Measurements from ENCODE around the gene ATP2C1. TPM values are rescaled to one million over a fixed set of nuclear protein-coding genes. Genes with fewer than 3 reads are reported as not detected.
A peak's percentile ranks its signal among the peaks of the same experiment; 100 is the strongest.

ATP2C1 gene
- total RNA-seq, 6 experiments from 2014 or later = 101 to 124 (median 112) TPM

GRCh38 chr3:130905551-130905950, 11.7 kb downstream of the ATP2C1 start:
- no peaks in the 10 kb centered on the region for H3K9me3 Mint-ChIP-seq
- H3K4me1 Mint-ChIP-seq (ENCODE audit: low read depth) = peaks cover 75% of the 10 kb centered on the region

DNA sequence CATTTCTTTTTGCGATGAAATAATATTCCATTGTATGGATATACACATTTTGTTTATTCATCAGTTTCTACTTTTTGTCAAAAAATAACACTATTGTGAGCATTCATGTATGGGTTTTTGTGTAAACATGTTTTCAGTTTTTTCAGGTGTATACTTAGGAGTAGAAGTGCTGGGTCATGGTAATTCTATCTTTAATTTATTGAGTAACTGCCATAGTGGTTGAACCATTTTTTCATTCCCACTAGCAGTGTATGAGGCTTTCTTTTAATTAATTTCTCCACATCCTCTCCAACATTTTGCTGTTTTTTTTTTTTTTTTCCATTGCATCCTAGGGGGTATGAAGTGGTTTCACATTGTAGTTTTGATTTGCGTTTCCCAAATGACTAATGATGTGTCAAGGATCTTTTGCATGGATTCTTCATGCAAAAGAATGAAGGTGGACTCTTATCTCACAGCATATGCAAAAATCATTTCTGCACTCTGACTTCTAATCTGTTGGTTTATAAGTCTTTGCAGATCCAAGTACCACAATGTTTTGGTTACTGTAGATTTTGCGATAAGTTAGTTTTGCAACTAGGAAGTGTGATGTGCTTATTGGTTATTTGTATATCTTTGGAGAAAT, 12.6 kb downstream of the ATP2C1 start:
- Mint-ChIP-seq H3K27ac (peak overlapping the region; percentile 82), H3K9me3 (0 out of 2 replicates have a peak, but pooled peaks cover 2% of the 10 kb centered on the region), H3K4me1 (ENCODE audit: low read depth) (peaks cover 66% of the 10 kb centered on the region), H3K36me3 (ENCODE audit: low read depth) (peaks cover 3% of the 10 kb centered on the region; the same call in 1 of the 2 replicates), H3K27me3 (ENCODE audit: insufficient read depth) (no peaks in the 10 kb centered on the region), H3K4me3 (peak overlapping the region; percentile 41)
- TF ChIP-seq, protein P1, sequence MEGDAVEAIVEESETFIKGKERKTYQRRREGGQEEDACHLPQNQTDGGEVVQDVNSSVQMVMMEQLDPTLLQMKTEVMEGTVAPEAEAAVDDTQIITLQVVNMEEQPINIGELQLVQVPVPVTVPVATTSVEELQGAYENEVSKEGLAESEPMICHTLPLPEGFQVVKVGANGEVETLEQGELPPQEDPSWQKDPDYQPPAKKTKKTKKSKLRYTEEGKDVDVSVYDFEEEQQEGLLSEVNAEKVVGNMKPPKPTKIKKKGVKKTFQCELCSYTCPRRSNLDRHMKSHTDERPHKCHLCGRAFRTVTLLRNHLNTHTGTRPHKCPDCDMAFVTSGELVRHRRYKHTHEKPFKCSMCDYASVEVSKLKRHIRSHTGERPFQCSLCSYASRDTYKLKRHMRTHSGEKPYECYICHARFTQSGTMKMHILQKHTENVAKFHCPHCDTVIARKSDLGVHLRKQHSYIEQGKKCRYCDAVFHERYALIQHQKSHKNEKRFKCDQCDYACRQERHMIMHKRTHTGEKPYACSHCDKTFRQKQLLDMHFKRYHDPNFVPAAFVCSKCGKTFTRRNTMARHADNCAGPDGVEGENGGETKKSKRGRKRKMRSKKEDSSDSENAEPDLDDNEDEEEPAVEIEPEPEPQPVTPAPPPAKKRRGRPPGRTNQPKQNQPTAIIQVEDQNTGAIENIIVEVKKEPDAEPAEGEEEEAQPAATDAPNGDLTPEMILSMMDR (IDR thresholded peaks at IDR 0.05) = no peak
- DNase-seq = peak; percentile 54

More at GRCh38 chr3:130905551-130905950, 11.7 kb downstream of the ATP2C1 start:
- H3K27ac Mint-ChIP-seq = peak overlapping the region; percentile 82
- DNase-seq = peak; percentile 48
- H3K4me3 Mint-ChIP-seq = peak overlapping the region; percentile 41
- H3K36me3 Mint-ChIP-seq (ENCODE audit: low read depth) = no peaks in the 10 kb centered on the region
- TF ChIP-seq, protein P1 (IDR thresholded peaks at IDR 0.05) = no peak
- H3K27me3 Mint-ChIP-seq (ENCODE audit: insufficient read depth) = no peaks in the 10 kb centered on the region

DNA sequence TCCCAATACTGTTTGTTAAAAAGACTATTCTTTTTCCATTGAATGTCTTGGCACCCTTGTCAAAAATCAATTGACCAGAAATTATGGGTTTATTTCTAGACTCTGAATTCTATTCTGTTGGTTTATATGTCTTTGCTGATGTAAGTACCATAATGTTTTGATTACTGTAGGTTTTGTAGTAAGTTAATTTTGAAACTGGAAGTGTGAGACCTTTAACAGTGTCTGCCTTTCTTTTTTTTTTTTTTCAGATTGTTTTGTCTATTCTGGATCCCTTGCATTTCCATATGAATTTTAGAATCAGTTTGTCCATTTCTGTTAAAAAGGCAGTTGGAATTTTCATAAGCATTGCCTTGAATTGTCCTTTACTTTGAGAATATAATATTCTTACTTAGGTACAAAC, 13.6 kb downstream of the ATP2C1 start:
- H3K9me3 Mint-ChIP-seq = 0 out of 2 replicates have a peak, but pooled peaks cover 3% of the 10 kb centered on the region
- peaks cover 4% of the 10 kb centered on the region; the same call in 1 of the 2 replicates for H3K36me3 Mint-ChIP-seq (ENCODE audit: low read depth)
- no peak overlapping the region for H3K4me3 Mint-ChIP-seq
- TF ChIP-seq, protein P1 (IDR thresholded peaks at IDR 0.05) = no peak
- no peak overlapping the region for H3K27ac Mint-ChIP-seq
- DNase-seq = no peak
- H3K4me1 Mint-ChIP-seq (ENCODE audit: low read depth) = peaks cover 58% of the 10 kb centered on the region
- no peaks in the 10 kb centered on the region for H3K27me3 Mint-ChIP-seq (ENCODE audit: insufficient read depth)

DNA sequence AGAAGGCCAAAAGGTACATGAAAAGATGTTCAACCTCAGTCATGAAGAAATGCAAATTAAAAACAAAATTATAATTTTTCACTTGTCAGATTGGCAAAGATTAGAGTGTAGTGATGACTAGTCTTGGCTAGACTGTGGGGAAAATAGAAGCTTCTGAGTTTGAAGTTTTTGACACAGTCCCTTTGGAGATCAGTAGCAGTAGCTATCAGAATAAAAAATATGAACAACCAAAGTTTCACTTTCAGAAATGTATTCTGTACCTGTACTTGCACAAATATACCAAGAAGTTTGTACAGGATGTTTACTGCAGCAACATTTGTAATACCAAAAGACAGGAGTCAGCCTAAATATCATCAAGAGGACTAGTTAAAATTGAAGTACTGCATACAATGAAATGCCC, 14.1 kb downstream of the ATP2C1 start:
- H3K4me3 Mint-ChIP-seq = no peak overlapping the region
- no peak overlapping the region for H3K27ac Mint-ChIP-seq
- no peaks in the 10 kb centered on the region for H3K27me3 Mint-ChIP-seq (ENCODE audit: insufficient read depth)
- H3K4me1 Mint-ChIP-seq (ENCODE audit: low read depth) = peaks cover 54% of the 10 kb centered on the region
- DNase-seq = no peak
- TF ChIP-seq, protein P1 (IDR thresholded peaks at IDR 0.05) = no peak
- 0 out of 2 replicates have a peak, but pooled peaks cover 3% of the 10 kb centered on the region for H3K9me3 Mint-ChIP-seq
- peaks cover 4% of the 10 kb centered on the region; the same call in 1 of the 2 replicates for H3K36me3 Mint-ChIP-seq (ENCODE audit: low read depth)

DNA sequence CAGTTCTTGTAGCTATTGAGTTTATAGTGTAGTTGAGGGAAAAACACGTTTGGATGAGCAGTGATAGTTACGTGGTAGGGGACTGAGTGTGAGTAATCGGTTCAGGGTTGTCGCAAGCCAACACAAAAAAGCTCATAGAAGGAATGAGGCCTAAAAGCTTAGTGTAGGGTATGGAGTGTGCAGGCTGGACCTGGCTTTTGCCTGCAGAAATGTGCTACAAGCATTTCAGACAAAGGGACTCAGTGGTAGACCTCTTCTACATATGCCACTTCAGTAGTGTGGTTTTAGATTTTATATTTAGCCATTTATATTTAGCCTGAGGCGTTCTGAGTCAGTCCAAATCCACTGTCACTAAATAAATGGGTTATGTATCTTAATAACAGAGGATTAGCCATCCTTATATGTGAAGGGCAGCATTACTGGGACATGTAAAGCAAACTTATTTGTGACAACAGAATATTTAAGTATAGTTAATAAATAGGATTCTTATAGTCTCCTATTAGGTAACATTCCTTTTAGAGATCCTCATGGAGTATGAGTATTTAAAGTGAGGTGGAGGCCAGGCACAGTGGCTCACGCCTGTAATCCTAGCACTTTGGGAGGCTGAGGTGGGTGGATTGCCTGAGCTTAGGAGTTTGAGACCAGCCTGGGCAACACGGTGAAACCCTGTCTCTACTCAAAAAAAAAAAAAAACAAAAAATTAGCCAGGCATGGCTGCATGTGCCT, 21.8 kb downstream of the ATP2C1 start:
- 0 out of 2 replicates have a peak, but pooled peaks cover 3% of the 10 kb centered on the region for H3K9me3 Mint-ChIP-seq
- H3K36me3 Mint-ChIP-seq (ENCODE audit: low read depth) = peaks cover 27% of the 10 kb centered on the region
- no peak overlapping the region for H3K4me3 Mint-ChIP-seq
- H3K27me3 Mint-ChIP-seq (ENCODE audit: insufficient read depth) = no peaks in the 10 kb centered on the region
- H3K4me1 Mint-ChIP-seq (ENCODE audit: low read depth) = peaks cover 43% of the 10 kb centered on the region
- DNase-seq = peak; percentile 54
- peak overlapping the region; percentile 44 for H3K27ac Mint-ChIP-seq
- TF ChIP-seq, protein P1 (IDR thresholded peaks at IDR 0.05) = no peak
